MM.1S (cell line): ENCODE data around the gene FAS.

ENCODE experiments used
- EZH2 ChIP-seq: fragments of 300-600 bp; sonication (generic); optimal IDR thresholded peaks from 2 replicates; pipeline ENCODE3; 2017; ENCODE audit warnings: low read depth, mild to moderate bottlenecking, antibody characterized with exemption, low read length, mixed read lengths
- EZH2phosphoT487 ChIP-seq: fragments of 300-600 bp; sonication (generic); IDR thresholded peaks from 2 replicates; pipeline ENCODE4 v1.6.1; 2018; ENCODE audit warnings: antibody characterized with exemption, low read length
- TF ChIP-seq, protein P1 (sequence below): fragments of 300-600 bp; sonication (generic); IDR thresholded peaks from 2 replicates; pipeline ENCODE4 v1.5.1; 2016; ENCODE audit warnings: antibody characterized with exemption, low read length, mixed read lengths

- TF ChIP-seq, protein P1, sequence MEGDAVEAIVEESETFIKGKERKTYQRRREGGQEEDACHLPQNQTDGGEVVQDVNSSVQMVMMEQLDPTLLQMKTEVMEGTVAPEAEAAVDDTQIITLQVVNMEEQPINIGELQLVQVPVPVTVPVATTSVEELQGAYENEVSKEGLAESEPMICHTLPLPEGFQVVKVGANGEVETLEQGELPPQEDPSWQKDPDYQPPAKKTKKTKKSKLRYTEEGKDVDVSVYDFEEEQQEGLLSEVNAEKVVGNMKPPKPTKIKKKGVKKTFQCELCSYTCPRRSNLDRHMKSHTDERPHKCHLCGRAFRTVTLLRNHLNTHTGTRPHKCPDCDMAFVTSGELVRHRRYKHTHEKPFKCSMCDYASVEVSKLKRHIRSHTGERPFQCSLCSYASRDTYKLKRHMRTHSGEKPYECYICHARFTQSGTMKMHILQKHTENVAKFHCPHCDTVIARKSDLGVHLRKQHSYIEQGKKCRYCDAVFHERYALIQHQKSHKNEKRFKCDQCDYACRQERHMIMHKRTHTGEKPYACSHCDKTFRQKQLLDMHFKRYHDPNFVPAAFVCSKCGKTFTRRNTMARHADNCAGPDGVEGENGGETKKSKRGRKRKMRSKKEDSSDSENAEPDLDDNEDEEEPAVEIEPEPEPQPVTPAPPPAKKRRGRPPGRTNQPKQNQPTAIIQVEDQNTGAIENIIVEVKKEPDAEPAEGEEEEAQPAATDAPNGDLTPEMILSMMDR: no peak
- no peak for TF ChIP-seq EZH2phosphoT487
- TF ChIP-seq EZH2: no peak
Measured at GRCh38 chr10:88974012-88974411, 16.6 kb upstream of the FAS start.
